ENCODE data around the gene PLA2G2A.

Gene PLA2G2A
- long read RNA-seq = 0 reads

- H3K27ac ChIP-seq (replicated peaks) = no peak within 1 kb of the TSS
- DNase-seq (ENCODE audit: low read depth in 1 of 2, low spot score in 1 of 2) = no peak
- no peak within 1 kb of the TSS for H3K4me3 ChIP-seq (replicated peaks; ENCODE audit: insufficient read depth, low read length)
- peaks cover 5% of the 10 kb centered on the region for H3K27me3 ChIP-seq (ENCODE audit: insufficient read depth, poor library complexity, severe bottlenecking)
- TF ChIP-seq REST (IDR thresholded peaks at IDR 0.05; ENCODE audit: insufficient replicate concordance, low read depth) (no peak), POLR2AphosphoS5 (IDR thresholded peaks at IDR 0.05; ENCODE audit: low read depth) (no peak), GABPA (IDR thresholded peaks at IDR 0.05; ENCODE audit: low read depth) (no peak), CTCF (IDR thresholded peaks at IDR 0.05; ENCODE audit: insufficient read depth, low read length) (no peak), SPI1 (IDR thresholded peaks at IDR 0.05; ENCODE audit: borderline replicate concordance, low read depth) (no peak)
Observed at GRCh38 chr1:19979494-19979977, at the start of gene PLA2G2A. PLA2G2A (minus strand) TSS chr1:19979618; CDS start chr1:19978773, 845 bp downstream.

GRCh38 chr1:20028726-20029125, 49.3 kb upstream of the PLA2G2A start:
- H3K27ac ChIP-seq (replicated peaks) = no peak overlapping the region
- peaks cover 3% of the 10 kb centered on the region for H3K27me3 ChIP-seq (ENCODE audit: insufficient read depth, poor library complexity, severe bottlenecking)
- H3K4me3 ChIP-seq (replicated peaks; ENCODE audit: insufficient read depth, low read length) = no peak overlapping the region
- no peak for TF ChIP-seq SPI1 (IDR thresholded peaks at IDR 0.05; ENCODE audit: borderline replicate concordance, low read depth)
- no peak for TF ChIP-seq REST (IDR thresholded peaks at IDR 0.05; ENCODE audit: insufficient replicate concordance, low read depth)
- TF ChIP-seq POLR2AphosphoS5 (IDR thresholded peaks at IDR 0.05; ENCODE audit: low read depth) = no peak
- no peak for TF ChIP-seq GABPA (IDR thresholded peaks at IDR 0.05; ENCODE audit: low read depth)
- no peak for TF ChIP-seq CTCF (IDR thresholded peaks at IDR 0.05; ENCODE audit: insufficient read depth, low read length)
- no peak for DNase-seq (ENCODE audit: low read depth in 1 of 2, low spot score in 1 of 2)

- Histone ChIP-seq H3K4me3 (replicated peaks; ENCODE audit: insufficient read depth, low read length) (no peak overlapping the region), H3K27me3 (ENCODE audit: insufficient read depth, poor library complexity, severe bottlenecking) (peaks cover 3% of the 10 kb centered on the region), H3K27ac (replicated peaks) (no peak overlapping the region)
- no peak for TF ChIP-seq GABPA (IDR thresholded peaks at IDR 0.05; ENCODE audit: low read depth)
- DNase-seq (ENCODE audit: low read depth in 1 of 2, low spot score in 1 of 2) = no peak
Observed at GRCh38 chr1:20028125-20028524, 48.7 kb upstream of the PLA2G2A start.

- H3K27ac ChIP-seq (replicated peaks) = no peak overlapping the region
- no peak for DNase-seq (ENCODE audit: low read depth in 1 of 2, low spot score in 1 of 2)
- TF ChIP-seq GABPA (IDR thresholded peaks at IDR 0.05; ENCODE audit: low read depth) (no peak), CTCF (IDR thresholded peaks at IDR 0.05; ENCODE audit: insufficient read depth, low read length) (no peak), SPI1 (IDR thresholded peaks at IDR 0.05; ENCODE audit: borderline replicate concordance, low read depth) (no peak), REST (IDR thresholded peaks at IDR 0.05; ENCODE audit: insufficient replicate concordance, low read depth) (no peak), POLR2AphosphoS5 (IDR thresholded peaks at IDR 0.05; ENCODE audit: low read depth) (no peak)
- H3K4me3 ChIP-seq (replicated peaks; ENCODE audit: insufficient read depth, low read length) = no peak overlapping the region
- H3K27me3 ChIP-seq (ENCODE audit: insufficient read depth, poor library complexity, severe bottlenecking) = peaks cover 2% of the 10 kb centered on the region
Observed at GRCh38 chr1:20017741-20018140, 38.3 kb upstream of the PLA2G2A start.
